ENCODE measurements around the gene WDTC1. TPM values are rescaled to one million over a fixed set of nuclear protein-coding genes. Genes with fewer than 3 reads are reported as not detected.

WDTC1 gene
- total RNA-seq, 4 donors from 2014 or later: 36.0 to 62.5 (median 44.2) TPM

- WGBS, 2 donors (ENCODE audit: low coverage in 1 of 2): 80 to 86% methylated on average over 1 to 3 of the region's 3 CpGs
- intact Hi-C loops (cut with DNase I; ENCODE audit: low total_unique reads): no loop called here
Observed at GRCh38 chr1:27227765-27228164, 6.7 kb upstream of the WDTC1 start.

GRCh38 chr1:27233667-27234048 lies 774 bp upstream of the WDTC1 start:
- DNase-seq: peak; percentile 8
- TF ChIP-seq EP300 (IDR thresholded peaks at IDR 0.05; ENCODE audit: low read depth) (no peak), POLR2A (IDR thresholded peaks at IDR 0.05) (no peak), CTCF (IDR thresholded peaks at IDR 0.05) (no peak), POLR2AphosphoS5 (IDR thresholded peaks at IDR 0.05) (no peak)
- no peaks in the 10 kb centered on the region for H3K9me3 ChIP-seq
- H3K4me3 ChIP-seq: peak overlapping the region in 3 of 4 donors; percentile 21 to 96 (median 95)
- H3K36me3 ChIP-seq: no peaks in the 10 kb centered on the region
- 56% methylated on average over 9 of the region's 9 CpGs; no CpG with 5 or more reads in 1 of the 2 donors for whole genome bisulfite sequencing, 2 donors (ENCODE audit: low coverage in 1 of 2)
- peak overlapping the region; percentile 22 to 54 (median 40) for H3K27ac ChIP-seq
- in situ Hi-C loops (cut with MboI; ENCODE audit: low pct_ligation_motif_present in 1 of 4, low pct_unique_long_range_greater_than_20kb in 1 of 4, low sequenced_read_pairs in 3 of 4) (no loop called here), intact Hi-C loops (cut with DNase I; ENCODE audit: low total_unique reads) (no loop called here)
- H3K4me1 ChIP-seq: peaks cover 0 to 20% (median 15%) of the 10 kb centered on the region in 4 donors
- H3K27me3 ChIP-seq: no peaks in the 10 kb centered on the region

More at GRCh38 chr1:27227765-27228164, 6.7 kb upstream of the WDTC1 start:
- no peak for DNase-seq
- TF ChIP-seq CTCF (IDR thresholded peaks at IDR 0.05) (no peak), POLR2AphosphoS5 (IDR thresholded peaks at IDR 0.05) (no peak), POLR2A (IDR thresholded peaks at IDR 0.05) (no peak), EP300 (IDR thresholded peaks at IDR 0.05; ENCODE audit: low read depth) (no peak)
- in situ Hi-C loops (cut with MboI; ENCODE audit: low pct_ligation_motif_present in 1 of 4, low pct_unique_long_range_greater_than_20kb in 1 of 4, low sequenced_read_pairs in 3 of 4): no loop called here
- no peaks in the 10 kb centered on the region for H3K27me3 ChIP-seq
- H3K4me1 ChIP-seq: no peaks in the 10 kb centered on the region
- no peaks in the 10 kb centered on the region for H3K9me3 ChIP-seq
- H3K4me3 ChIP-seq: no peak overlapping the region
- no peaks in the 10 kb centered on the region for H3K36me3 ChIP-seq
- H3K27ac ChIP-seq: no peak overlapping the region

- Histone ChIP-seq H3K9me3 (no peaks in the 10 kb centered on the region), H3K36me3 (no peaks in the 10 kb centered on the region), H3K27me3 (no peaks in the 10 kb centered on the region), H3K27ac (peak overlapping the region; percentile 91 to 93 (median 92)), H3K4me3 (peak overlapping the region in 3 of 4 donors; percentile 94 to 96 (median 95)), H3K4me1 (peaks cover 0 to 20% (median 15%) of the 10 kb centered on the region in 4 donors)
- 42 to 47% methylated on average over 5 to 7 of the region's 7 CpGs for WGBS, 2 donors (ENCODE audit: low coverage in 1 of 2)
- no peak for DNase-seq
- TF ChIP-seq CTCF (IDR thresholded peaks at IDR 0.05) (no peak), POLR2A (IDR thresholded peaks at IDR 0.05) (no peak), POLR2AphosphoS5 (IDR thresholded peaks at IDR 0.05) (no peak), EP300 (IDR thresholded peaks at IDR 0.05; ENCODE audit: low read depth) (no peak)
- in situ Hi-C loops (cut with MboI; ENCODE audit: low pct_ligation_motif_present in 1 of 4, low pct_unique_long_range_greater_than_20kb in 1 of 4, low sequenced_read_pairs in 3 of 4) (no loop called here), intact Hi-C loops (cut with DNase I; ENCODE audit: low total_unique reads) (no loop called here)
Observed at GRCh38 chr1:27235827-27236226, 1.4 kb downstream of the WDTC1 start.

GRCh38 chr1:27237112-27237511 lies 2.7 kb downstream of the WDTC1 start:
- Histone ChIP-seq H3K4me3 (no peak overlapping the region), H3K27ac (no peak overlapping the region), H3K4me1 (peaks cover 0 to 20% (median 15%) of the 10 kb centered on the region in 4 donors), H3K9me3 (no peaks in the 10 kb centered on the region), H3K36me3 (no peaks in the 10 kb centered on the region), H3K27me3 (no peaks in the 10 kb centered on the region)
- in situ Hi-C loops (cut with MboI; ENCODE audit: low pct_ligation_motif_present in 1 of 4, low pct_unique_long_range_greater_than_20kb in 1 of 4, low sequenced_read_pairs in 3 of 4) (no loop called here), intact Hi-C loops (cut with DNase I; ENCODE audit: low total_unique reads) (no loop called here)
- DNase-seq: no peak
- whole genome bisulfite sequencing, 2 donors (ENCODE audit: low coverage in 1 of 2): 81 to 85% methylated on average over 2 to 4 of the region's 4 CpGs
- TF ChIP-seq CTCF (IDR thresholded peaks at IDR 0.05): no peak
- TF ChIP-seq POLR2AphosphoS5 (IDR thresholded peaks at IDR 0.05): no peak
- no peak for TF ChIP-seq EP300 (IDR thresholded peaks at IDR 0.05; ENCODE audit: low read depth)
- TF ChIP-seq POLR2A (IDR thresholded peaks at IDR 0.05): no peak
